Left cardiac atrium (tissue), 4 donors: ENCODE measurements around the gene TMEM161B. TPM values are rescaled to one million over a fixed set of nuclear protein-coding genes. Genes with fewer than 3 reads are reported as not detected.
"Not testable (repeated sequence)": the region's sequence is repeated elsewhere in the genome, so short reads cannot be mapped to it uniquely, and the experiment has no call there.

Experiments used
- ATAC-seq, 2 donors: fragments of 200-7000 bp; cut with Tn5 transposase; one replicate each; pipeline ENCODE4 v1.9.1; 2020; ENCODE audit warnings: mild to moderate bottlenecking in 2 of 2, moderate library complexity in 2 of 2
- DNase-seq: peaks from one replicate; pipeline ENCODE4 v3.0.0-alpha.2; 2020
- intact Hi-C, 2 donors: fragments of 100-400 bp; cut with DNase I; formaldehyde crosslinking; loops; one replicate each; pipeline versions ENCODE4 v1.14.1 to v1.15.1; 2022 to 2023
- total RNA-seq, 2 donors: library from RNA; stranded (reverse); fragmentation: NEBNext Ultra II Directional; extraction: Animal tissue kit (Norgen Biotek cat#: 25700); gene quantifications; one replicate each; pipeline ENCODE4 v1.2.1, GENCODE V29; 2021
- donor health status: DM: no; HTN: yes; CAD: no.
- donor health status: DM: no; HTN: yes; CAD: no; lungs with severe emphysema.
- donor health status: DM: yes; HTN: yes; CAD: no.
- donor health status: Dilated cardiomyopathy.

TMEM161B gene
- total RNA-seq, 2 donors from 2014 or later, result 10.1 to 12.6 TPM

DNA sequence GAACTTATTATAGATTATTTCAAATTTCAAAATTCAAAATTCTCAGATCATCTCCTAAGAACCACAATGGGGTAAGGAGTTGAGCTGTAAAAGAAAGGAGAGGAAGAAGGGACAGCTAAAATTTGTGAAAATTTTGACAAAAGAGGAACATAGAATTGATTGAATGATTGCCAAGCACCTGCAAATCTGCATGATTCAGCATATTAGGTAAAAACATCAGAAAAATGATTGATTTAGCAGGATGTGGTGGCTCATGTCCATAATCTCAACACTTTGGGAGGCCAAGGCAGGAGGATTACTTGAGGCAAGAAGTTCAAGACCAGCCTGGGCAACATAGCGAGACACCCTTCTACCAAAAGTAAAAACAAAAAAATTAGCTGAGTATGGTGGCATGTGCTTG, 14.3 kb downstream of the TMEM161B start:
- ATAC-seq (no peak), DNase-seq (no peak)
- intact Hi-C loops, result no loop called here

DNA sequence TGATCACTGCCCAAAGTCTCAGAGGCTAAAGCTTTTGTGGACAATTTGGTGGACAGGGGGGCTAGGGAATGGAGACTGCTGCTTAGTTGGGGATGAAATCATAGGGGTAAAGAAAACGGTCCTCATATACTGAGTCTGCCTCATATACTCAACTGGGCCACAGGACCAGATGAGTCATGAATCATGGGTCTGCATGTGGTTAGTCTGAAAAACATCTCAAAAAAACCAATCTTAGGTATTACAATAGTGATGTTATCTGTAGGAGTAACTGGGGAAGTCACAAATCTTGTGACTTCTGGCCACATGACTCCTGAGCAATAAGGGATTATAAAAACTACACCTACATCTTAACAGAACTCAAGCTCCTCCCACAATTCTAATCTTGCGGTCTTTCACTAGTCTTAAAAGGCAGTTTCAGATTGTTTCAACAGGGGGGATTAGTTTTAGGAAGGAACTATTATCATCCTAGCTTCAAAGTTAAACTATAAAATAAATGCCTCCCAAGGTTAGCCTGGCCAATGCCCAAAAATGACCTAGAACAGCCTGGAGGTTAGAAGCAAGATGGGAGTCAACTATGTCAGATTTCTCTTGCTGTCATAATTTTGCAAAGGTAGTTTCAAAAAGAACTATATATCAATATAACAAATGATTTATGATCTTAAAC, 17.5 kb downstream of the TMEM161B start:
- no peak for ATAC-seq
- intact Hi-C loops, result no loop called here
- no peak for DNase-seq

DNA sequence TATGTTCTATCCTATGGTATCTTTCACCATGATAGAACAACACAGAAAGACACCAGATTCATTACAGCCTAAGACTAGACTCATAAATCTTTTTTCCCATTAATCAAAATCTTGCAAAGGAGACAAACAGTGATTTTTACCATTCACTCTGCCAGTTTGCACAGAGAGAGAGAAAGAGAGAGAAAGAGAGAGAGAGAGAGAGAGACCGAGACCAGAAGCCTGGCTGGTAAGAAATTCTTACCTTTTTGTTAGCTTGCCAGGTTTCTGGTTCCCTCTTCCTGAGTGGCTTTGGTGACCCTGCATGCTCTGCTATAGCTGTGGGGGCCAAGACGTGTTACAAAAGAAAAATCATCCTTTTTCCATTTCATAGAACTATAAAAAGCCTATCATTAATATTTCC, 18.6 kb downstream of the TMEM161B start:
- intact Hi-C loops, result no loop called here
- DNase-seq, result no peak
- no peak for ATAC-seq

- no peak for DNase-seq
- no peak for ATAC-seq
- intact Hi-C loops, result no loop called here
These were observed 19.7 kb downstream of the TMEM161B start for GRCh38 chr5:88248743-88249540.

- intact Hi-C loops, result no loop called here
- ATAC-seq, result no peak
These were observed 20.6 kb downstream of the TMEM161B start for GRCh38 chr5:88248094-88248493.

GRCh38 chr5:88245893-88246244, 22.8 kb downstream of the TMEM161B start:
- DNase-seq (no peak), ATAC-seq (no peak)
- intact Hi-C loops, result no loop called here

More at GRCh38 chr5:88248094-88248493, 20.6 kb downstream of the TMEM161B start:
- DNase-seq, result no peak

- intact Hi-C loops, result no loop called here
- ATAC-seq, result no peak
- no peak for DNase-seq
These were observed 23.3 kb downstream of the TMEM161B start for GRCh38 chr5:88245241-88245892.

DNA sequence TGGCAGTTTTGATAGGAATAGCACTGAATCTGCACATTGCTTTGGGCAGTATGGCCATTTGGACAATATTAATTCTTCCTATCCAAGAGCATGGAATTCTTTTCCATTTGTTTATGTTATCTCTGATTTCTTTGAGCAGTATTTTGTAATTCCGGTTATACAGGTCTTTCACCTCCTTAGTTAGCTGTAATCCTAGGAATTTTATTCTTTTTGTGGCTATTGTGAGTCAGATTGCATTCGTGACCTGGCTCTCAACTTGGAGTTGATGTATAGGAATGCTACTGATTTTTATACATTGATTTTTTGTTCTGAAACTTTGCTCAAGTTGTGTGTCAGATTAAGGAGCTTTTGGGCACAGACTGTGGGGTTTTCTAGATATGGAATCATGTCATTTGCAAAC, 24.0 kb downstream of the TMEM161B start:
- DNase-seq (no peak), ATAC-seq (no peak)
- intact Hi-C loops, result no loop called here

- DNase-seq, intact Hi-C loops: not testable (repeated sequence)
These were observed 25.2 kb downstream of the TMEM161B start for GRCh38 chr5:88243493-88243892.

DNA sequence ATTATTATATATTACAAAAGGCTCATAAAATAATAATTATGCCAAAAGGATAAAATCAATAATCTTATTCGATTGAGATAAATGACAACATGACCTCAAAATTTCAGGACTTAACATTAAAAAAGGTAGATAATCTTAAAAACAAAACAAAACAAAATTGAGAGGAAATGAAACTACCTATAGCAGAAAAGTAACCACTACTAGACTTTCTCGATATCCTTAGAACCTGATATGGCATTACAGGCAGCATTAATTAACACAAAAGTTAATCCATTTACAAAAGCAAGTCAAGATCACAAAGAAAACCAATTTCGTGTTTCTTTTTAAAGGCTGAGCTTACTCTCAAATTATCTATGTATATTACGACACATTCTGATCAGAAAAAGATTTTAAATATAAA, 29.9 kb downstream of the TMEM161B start:
- DNase-seq, result no peak
- intact Hi-C loops, result no loop called here
- no peak for ATAC-seq

More at GRCh38 chr5:88243493-88243892, 25.2 kb downstream of the TMEM161B start:
- not testable (repeated sequence) for ATAC-seq

- intact Hi-C loops, result no loop called here
- DNase-seq (no peak), ATAC-seq (no peak)
These were observed 31.6 kb downstream of the TMEM161B start for GRCh38 chr5:88236866-88237642.

DNA sequence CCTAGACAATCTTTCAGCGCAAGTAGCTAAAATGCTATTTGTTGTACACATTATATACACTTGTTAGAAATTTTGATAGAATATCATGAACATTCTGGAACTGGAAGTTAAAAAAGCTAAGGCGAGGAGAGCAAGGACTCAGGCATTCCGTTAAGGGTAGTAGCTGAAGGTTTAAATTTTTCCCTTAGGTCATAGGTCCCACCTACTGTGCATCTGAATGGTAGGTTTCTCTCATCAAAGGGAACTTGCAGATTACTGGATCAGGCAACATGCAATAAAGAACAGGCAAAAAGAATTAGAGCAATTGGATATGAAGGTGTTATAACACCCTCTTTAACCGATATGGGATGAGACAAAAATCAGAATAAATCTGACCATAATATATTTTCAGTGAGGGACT, 32.8 kb downstream of the TMEM161B start:
- DNase-seq, result no peak
- intact Hi-C loops, result no loop called here
- ATAC-seq, result no peak

DNA sequence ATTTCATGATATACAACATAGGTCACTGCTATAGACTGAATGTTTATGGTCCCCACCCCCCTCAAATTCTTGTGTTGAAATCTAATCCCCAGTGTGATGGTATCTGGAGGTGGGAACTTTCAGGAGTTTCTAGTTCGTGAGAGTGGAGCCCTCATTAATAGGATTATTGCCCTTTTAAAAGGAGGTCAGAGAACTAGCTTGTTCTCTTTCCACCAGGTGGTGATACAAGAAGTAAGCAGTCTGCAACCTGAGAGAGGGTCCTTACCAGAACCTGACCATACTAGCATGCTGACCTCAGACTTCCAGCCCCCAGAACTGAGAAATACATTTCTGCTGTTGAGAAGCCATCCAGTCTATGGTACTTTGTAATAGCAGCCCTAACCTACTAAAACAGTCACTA, 33.3 kb downstream of the TMEM161B start:
- no peak for ATAC-seq
- intact Hi-C loops, result no loop called here
- DNase-seq, result no peak

DNA sequence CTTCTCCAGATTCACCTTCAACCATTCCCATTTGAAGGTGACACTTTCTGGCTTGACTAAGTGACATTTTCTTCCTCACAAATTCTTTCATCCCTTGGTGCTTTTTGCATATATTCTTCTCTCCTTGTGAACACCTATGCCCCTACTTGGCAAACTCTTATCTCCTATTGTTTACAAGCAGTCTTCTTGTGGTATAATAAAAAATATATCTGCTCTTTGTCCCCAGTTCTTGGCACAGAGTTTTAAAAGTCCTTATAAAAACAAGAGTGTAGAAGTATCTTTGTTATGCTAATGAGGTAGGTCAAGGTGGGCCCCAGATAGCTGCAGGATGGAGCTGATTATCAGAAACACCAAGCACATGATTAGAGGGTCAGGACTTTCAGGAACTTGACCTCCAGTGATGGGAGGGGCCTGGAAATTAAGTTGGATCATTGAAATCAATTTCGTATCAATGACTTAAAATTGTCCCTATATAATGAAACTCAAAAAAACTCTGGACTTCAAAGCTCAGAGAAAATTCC, 38.0 kb downstream of the TMEM161B start:
- DNase-seq (no peak), ATAC-seq (no peak)
- intact Hi-C loops, result no loop called here

GRCh38 chr5:88226881-88227450, 41.7 kb downstream of the TMEM161B start:
- intact Hi-C loops, result no loop called here
- ATAC-seq (no peak), DNase-seq (no peak)

DNA sequence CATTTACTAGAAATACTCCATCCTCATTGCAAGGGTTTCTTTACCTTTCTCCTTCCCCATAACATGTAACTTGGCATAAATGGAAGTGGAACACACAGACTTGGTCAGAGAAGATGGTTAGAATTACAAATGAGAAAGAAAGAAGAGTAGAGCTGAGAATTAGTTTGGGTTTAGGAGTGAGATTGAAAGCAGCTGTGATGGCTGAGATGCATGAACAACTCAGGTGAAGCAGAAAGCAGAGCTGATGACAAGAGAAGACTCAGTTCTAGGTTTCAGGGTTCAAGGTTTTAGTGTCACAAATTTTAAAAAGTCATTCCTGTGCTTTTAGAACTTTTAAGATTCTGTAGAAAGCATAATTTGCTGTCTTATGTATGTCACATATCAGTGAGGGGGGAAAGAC, 54.0 kb downstream of the TMEM161B start:
- intact Hi-C loops, result no loop called here
- DNase-seq (no peak), ATAC-seq (no peak)

DNA sequence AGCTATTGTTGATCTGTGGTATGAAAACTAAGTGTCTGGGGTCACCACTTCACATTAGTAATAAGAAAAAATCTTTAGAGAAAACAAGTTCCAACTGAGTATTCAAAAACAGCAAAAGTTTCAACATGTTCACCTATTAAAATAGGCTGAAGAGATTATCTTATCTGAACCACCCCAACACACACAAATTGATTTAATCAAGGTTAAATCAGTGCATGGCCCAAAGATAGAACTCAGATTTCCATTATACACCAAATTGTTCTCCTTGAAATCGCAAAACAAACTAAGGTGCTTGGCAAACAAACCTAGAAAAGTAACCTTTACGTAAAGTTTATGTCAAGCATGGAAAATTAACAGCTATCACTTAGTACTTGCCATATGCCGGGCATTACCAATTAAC, 61.1 kb downstream of the TMEM161B start:
- DNase-seq (no peak), ATAC-seq (no peak)
- intact Hi-C loops, result no loop called here

DNA sequence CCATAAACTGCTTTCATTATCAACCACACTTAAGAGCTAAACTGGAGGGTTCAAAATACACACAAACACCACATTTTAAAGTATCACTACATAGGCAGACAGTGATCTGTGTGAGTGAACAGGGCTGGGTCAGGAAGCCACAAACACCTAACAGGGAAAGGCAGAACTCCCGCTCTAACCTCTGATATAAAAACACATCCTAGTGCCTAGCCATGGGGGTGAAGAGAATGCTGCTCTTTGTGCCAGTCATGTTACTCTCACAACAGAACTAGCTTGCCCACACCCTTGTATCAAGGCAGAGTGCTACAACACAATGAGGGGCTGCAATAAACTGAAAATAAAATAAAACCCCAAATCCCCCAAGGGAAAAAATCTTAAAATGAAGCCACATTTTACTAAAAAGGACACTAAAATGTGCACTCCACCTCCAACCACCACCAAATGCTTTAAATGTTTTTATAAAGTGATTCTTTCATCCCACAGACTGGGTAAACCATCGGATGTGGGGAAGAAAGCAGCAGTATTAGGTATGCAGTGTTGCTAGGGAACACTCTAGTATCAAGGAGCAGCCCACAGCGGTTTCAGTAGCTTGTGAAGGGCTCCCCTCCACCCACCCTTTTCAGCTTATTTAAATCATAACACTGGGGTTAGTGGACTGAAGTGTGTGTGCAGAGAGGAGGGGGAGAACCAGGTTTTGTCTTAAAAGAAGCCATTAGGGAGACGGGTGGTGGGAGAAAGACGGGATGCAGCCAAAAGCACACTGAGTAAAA, 64.5 kb downstream of the TMEM161B start:
- intact Hi-C loops, result no loop called here
- no peak for DNase-seq
- ATAC-seq, result no peak
